ENCODE data around the gene ERI3. TPM values are rescaled to one million over a fixed set of nuclear protein-coding genes. Genes with fewer than 3 reads are reported as not detected.

ERI3 gene
- total and polyA plus RNA-seq, 9 of the 15 experiments (the other 6 are each of a cell fraction or from before 2014, with no cell fraction given), result 47.8 to 93.4 (median 67.2) TPM

DNA sequence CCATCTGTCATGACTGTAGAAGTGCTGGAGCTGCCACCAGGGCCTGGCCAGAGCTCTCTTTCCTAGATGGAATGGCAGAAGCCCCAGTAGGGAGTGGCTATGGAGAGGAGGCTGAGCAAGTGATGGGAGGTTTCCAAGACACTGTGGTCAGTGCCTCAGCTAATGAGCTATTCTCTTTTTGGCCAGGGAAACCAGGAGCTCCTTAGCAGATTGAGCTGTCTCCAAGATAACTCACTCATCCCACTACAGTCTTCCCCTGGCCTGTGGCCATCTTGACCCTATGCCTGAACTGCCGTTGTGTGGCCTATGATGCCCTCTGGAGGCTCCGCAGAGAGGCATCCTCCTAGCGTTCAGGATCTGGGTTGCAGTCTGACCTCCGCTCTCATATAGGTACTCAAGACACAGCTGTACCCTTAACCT, 60.5 kb downstream of the ERI3 start (continued):
- TF ChIP-seq, protein P1, sequence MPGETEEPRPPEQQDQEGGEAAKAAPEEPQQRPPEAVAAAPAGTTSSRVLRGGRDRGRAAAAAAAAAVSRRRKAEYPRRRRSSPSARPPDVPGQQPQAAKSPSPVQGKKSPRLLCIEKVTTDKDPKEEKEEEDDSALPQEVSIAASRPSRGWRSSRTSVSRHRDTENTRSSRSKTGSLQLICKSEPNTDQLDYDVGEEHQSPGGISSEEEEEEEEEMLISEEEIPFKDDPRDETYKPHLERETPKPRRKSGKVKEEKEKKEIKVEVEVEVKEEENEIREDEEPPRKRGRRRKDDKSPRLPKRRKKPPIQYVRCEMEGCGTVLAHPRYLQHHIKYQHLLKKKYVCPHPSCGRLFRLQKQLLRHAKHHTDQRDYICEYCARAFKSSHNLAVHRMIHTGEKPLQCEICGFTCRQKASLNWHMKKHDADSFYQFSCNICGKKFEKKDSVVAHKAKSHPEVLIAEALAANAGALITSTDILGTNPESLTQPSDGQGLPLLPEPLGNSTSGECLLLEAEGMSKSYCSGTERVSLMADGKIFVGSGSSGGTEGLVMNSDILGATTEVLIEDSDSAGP (CRISPR knock-in tag; IDR thresholded peaks at IDR 0.05), result no peak
- TF ChIP-seq, protein P2, sequence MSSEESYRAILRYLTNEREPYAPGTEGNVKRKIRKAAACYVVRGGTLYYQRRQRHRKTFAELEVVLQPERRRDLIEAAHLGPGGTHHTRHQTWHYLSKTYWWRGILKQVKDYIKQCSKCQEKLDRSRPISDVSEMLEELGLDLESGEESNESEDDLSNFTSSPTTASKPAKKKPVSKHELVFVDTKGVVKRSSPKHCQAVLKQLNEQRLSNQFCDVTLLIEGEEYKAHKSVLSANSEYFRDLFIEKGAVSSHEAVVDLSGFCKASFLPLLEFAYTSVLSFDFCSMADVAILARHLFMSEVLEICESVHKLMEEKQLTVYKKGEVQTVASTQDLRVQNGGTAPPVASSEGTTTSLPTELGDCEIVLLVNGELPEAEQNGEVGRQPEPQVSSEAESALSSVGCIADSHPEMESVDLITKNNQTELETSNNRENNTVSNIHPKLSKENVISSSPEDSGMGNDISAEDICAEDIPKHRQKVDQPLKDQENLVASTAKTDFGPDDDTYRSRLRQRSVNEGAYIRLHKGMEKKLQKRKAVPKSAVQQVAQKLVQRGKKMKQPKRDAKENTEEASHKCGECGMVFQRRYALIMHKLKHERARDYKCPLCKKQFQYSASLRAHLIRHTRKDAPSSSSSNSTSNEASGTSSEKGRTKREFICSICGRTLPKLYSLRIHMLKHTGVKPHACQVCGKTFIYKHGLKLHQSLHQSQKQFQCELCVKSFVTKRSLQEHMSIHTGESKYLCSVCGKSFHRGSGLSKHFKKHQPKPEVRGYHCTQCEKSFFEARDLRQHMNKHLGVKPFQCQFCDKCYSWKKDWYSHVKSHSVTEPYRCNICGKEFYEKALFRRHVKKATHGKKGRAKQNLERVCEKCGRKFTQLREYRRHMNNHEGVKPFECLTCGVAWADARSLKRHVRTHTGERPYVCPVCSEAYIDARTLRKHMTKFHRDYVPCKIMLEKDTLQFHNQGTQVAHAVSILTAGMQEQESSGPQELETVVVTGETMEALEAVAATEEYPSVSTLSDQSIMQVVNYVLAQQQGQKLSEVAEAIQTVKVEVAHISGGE (CRISPR knock-in tag; IDR thresholded peaks at IDR 0.05), result peak in 1 of 3 experiments; percentile 45; a peak in 1 of 6 replicates
- TF ChIP-seq, protein P3, sequence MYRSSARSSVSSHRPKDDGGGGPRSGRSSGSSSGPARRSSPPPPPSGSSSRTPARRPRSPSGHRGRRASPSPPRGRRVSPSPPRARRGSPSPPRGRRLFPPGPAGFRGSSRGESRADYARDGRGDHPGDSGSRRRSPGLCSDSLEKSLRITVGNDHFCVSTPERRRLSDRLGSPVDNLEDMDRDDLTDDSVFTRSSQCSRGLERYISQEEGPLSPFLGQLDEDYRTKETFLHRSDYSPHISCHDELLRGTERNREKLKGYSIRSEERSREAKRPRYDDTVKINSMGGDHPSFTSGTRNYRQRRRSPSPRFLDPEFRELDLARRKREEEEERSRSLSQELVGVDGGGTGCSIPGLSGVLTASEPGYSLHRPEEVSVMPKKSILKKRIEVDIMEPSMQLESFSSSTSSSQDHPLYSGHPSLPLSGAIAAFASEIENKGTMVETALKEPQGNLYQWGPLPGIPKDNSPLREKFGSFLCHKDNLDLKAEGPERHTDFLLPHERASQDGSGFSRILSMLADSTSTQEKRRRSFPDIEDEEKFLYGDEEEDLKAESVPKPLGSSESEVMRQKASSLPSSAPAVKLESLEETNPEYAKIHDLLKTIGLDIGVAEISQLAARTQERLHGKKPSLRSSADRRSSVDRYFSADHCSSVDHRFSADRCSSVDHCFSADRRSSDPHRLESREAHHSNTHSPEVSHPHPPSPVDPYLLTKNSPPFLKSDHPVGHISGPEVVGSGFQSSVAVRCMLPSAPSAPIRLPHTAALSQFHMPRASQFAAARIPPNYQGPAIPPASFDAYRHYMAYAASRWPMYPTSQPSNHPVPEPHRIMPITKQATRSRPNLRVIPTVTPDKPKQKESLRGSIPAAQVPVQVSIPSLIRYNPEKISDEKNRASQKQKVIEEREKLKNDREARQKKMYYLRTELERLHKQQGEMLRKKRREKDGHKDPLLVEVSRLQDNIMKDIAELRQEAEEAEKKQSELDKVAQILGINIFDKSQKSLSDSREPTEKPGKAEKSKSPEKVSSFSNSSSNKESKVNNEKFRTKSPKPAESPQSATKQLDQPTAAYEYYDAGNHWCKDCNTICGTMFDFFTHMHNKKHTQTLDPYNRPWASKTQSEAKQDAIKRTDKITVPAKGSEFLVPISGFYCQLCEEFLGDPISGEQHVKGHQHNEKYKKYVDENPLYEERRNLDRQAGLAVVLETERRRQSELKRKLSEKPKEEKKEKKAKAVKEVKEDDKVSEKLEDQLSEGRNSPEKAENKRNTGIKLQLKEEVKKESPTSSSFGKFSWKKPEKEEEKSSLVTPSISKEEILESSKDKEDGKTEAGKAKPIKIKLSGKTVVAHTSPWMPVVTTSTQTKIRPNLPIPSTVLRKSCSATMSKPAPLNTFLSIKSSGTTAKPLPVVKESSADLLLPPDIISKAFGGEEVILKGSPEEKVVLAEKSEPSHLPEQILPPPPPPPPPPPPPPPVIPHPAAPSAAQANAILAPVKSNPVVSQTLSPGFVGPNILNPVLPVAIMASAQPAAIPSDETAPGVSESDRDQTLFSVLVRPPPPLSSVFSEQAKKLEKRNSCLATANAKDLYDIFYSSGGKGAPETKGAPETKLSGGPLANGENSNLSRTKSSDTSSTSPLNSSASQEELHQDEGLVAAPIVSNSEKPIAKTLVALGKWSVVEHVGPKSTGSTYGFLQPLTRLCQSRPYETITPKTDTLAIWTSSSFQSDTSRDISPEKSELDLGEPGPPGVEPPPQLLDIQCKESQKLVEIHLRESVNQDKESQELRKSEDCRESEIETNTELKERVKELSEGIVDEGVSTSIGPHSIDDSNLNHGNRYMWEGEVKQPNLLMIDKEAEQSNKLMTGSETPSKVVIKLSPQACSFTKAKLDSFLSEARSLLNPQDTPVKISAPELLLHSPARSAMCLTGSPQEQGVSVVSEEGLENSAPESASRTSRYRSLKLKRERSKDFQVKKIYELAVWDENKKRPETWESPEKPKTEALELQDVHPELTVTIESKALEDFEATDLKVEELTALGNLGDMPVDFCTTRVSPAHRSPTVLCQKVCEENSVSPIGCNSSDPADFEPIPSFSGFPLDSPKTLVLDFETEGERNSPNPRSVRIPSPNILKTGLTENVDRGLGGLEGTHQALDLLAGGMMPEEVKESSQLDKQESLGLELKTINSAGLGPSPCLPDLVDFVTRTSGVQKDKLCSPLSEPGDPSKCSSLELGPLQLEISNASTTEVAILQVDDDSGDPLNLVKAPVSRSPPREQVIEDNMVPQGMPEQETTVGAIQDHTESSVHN (IDR thresholded peaks at IDR 0.05; ENCODE audit: borderline replicate concordance in 1 of 2, low read depth in 1 of 2), result no peak
- TF ChIP-seq NONO (IDR thresholded peaks at IDR 0.05; ENCODE audit: low read depth in 2 of 2, low read length in 1 of 2), result no peak
- TF ChIP-seq, protein P4, sequence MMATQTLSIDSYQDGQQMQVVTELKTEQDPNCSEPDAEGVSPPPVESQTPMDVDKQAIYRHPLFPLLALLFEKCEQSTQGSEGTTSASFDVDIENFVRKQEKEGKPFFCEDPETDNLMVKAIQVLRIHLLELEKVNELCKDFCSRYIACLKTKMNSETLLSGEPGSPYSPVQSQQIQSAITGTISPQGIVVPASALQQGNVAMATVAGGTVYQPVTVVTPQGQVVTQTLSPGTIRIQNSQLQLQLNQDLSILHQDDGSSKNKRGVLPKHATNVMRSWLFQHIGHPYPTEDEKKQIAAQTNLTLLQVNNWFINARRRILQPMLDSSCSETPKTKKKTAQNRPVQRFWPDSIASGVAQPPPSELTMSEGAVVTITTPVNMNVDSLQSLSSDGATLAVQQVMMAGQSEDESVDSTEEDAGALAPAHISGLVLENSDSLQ (IDR thresholded peaks at IDR 0.05), result no peak
- TF ChIP-seq RAD21 (CRISPR knock-in tag; conservative IDR thresholded peaks at IDR 0.05 in 1 of 2, IDR thresholded peaks at IDR 0.05 in 1 of 2), result peak; percentile 80 to 97
- peak; percentile 53; the same call in 1 of the 2 replicates for TF ChIP-seq RB1 (IDR thresholded peaks at IDR 0.05; ENCODE audit: low read depth)
